Large intestine (tissue), 3 donors: Measurements from ENCODE around the gene CCDC192. TPM values are rescaled to one million over a fixed set of nuclear protein-coding genes. Genes with fewer than 3 reads are reported as not detected.
"Not testable (repeated sequence)": the region's sequence is repeated elsewhere in the genome, so short reads cannot be mapped to it uniquely, and the experiment has no call there.

ENCODE experiments used
- DNase-seq, 2 donors: peaks; one replicate each; pipeline versions ENCODE4 v3.0.0 to v3.0.0-alpha.2; 2013
- H3K27ac ChIP-seq: one replicate; pipeline ENCODE4 v1.5.1; 2013; ENCODE audit warnings: low read length
- H3K27me3 ChIP-seq: 2 replicates; pipeline ENCODE4 v1.6.1; 2013; ENCODE audit warnings: low read length; ENCODE audit not compliant: control insufficient read depth, insufficient read depth
- H3K36me3 ChIP-seq: 2 replicates; pipeline ENCODE4 v1.6.1; 2013; ENCODE audit warnings: low read length; ENCODE audit not compliant: control insufficient read depth, insufficient read depth
- H3K4me1 ChIP-seq: one replicate; pipeline ENCODE4 v1.6.1; 2013; ENCODE audit warnings: low read length; ENCODE audit not compliant: control insufficient read depth, insufficient read depth
- H3K4me3 ChIP-seq: one replicate; pipeline ENCODE4 v1.5.1; 2013; ENCODE audit warnings: low read length
- H3K9me3 ChIP-seq: one replicate; pipeline ENCODE4 v1.6.1; 2013; ENCODE audit warnings: mild to moderate bottlenecking, low read depth, low read length, moderate library complexity; ENCODE audit not compliant: control insufficient read depth
- WGBS: methylation state at CpG from one replicate; pipeline ENCODE4 v1.1.5; 2013; ENCODE audit warnings: low lambda C conversion rate; ENCODE audit not compliant: insufficient coverage; 5-methylcytosine and 5-hydroxymethylcytosine counted together
- polyA plus RNA-seq: library from polyadenylated mRNA; unstranded; fragments of 120-200 nt; gene quantifications from one replicate; pipeline ENCODE4 v1.2.1, GENCODE V29; 2013

Gene CCDC192
- polyA plus RNA-seq, 1 donor: 0.39 TPM

GRCh38 chr5:127697894-127698600 is 5.1 kb upstream of the CCDC192 start:
- Histone ChIP-seq H3K36me3 (no peaks in the 10 kb centered on the region), H3K27me3 (no peaks in the 10 kb centered on the region), H3K9me3 (no peaks in the 10 kb centered on the region), H3K4me3 (no peak overlapping the region), H3K4me1 (peaks cover 10% of the 10 kb centered on the region), H3K27ac (peak overlapping the region; percentile 20)
- WGBS: no CpG with 5 or more reads among the region's 2 CpGs
- peak; percentile 37 to 72 for DNase-seq

GRCh38 chr5:127699416-127699815 is 3.8 kb upstream of the CCDC192 start:
- no peak overlapping the region for H3K4me3 ChIP-seq
- peaks cover 10% of the 10 kb centered on the region for H3K4me1 ChIP-seq
- no peak for DNase-seq
- H3K27ac ChIP-seq: no peak overlapping the region
- no peaks in the 10 kb centered on the region for H3K27me3 ChIP-seq
- no peaks in the 10 kb centered on the region for H3K9me3 ChIP-seq
- WGBS: 93% methylated on average over 5 of the region's 5 CpGs
- no peaks in the 10 kb centered on the region for H3K36me3 ChIP-seq

- H3K27ac ChIP-seq: no peak overlapping the region
- 94% methylated on average over 3 of the region's 6 CpGs for WGBS
- H3K9me3 ChIP-seq: no peaks in the 10 kb centered on the region
- H3K4me1 ChIP-seq: peaks cover 10% of the 10 kb centered on the region
- no peaks in the 10 kb centered on the region for H3K36me3 ChIP-seq
- no peak for DNase-seq
- H3K4me3 ChIP-seq: no peak overlapping the region
- no peaks in the 10 kb centered on the region for H3K27me3 ChIP-seq
Observed at GRCh38 chr5:127700237-127700766, 2.9 kb upstream of the CCDC192 start.

- peaks cover 10% of the 10 kb centered on the region for H3K4me1 ChIP-seq
Observed at GRCh38 chr5:127702434-127702833, 757 bp upstream of the CCDC192 start.

GRCh38 chr5:127705120-127705892 is 2.1 kb downstream of the CCDC192 start:
- Histone ChIP-seq H3K9me3 (no peaks in the 10 kb centered on the region), H3K36me3 (no peaks in the 10 kb centered on the region), H3K27ac (no peak overlapping the region), H3K4me1 (no peaks in the 10 kb centered on the region), H3K4me3 (no peak overlapping the region), H3K27me3 (no peaks in the 10 kb centered on the region)
- no peak for DNase-seq
- no CpG with 5 or more reads among the region's 4 CpGs for WGBS

More at GRCh38 chr5:127702434-127702833, 757 bp upstream of the CCDC192 start:
- no CpG with 5 or more reads among the region's 2 CpGs for WGBS
- no peak overlapping the region for H3K27ac ChIP-seq
- no peaks in the 10 kb centered on the region for H3K36me3 ChIP-seq
- no peak overlapping the region for H3K4me3 ChIP-seq
- no peaks in the 10 kb centered on the region for H3K9me3 ChIP-seq
- H3K27me3 ChIP-seq: no peaks in the 10 kb centered on the region
- no peak for DNase-seq

- no peaks in the 10 kb centered on the region for H3K36me3 ChIP-seq
- H3K4me3 ChIP-seq: no peak overlapping the region
- no peaks in the 10 kb centered on the region for H3K27me3 ChIP-seq
- H3K4me1 ChIP-seq: no peaks in the 10 kb centered on the region
- no peak for DNase-seq
- no peaks in the 10 kb centered on the region for H3K9me3 ChIP-seq
- 71% methylated on average over 1 of the region's 1 CpG for WGBS
- H3K27ac ChIP-seq: no peak overlapping the region
Observed at GRCh38 chr5:127706691-127707090, 3.5 kb downstream of the CCDC192 start.

- Histone ChIP-seq H3K27me3 (no peaks in the 10 kb centered on the region), H3K27ac (no peak overlapping the region), H3K4me3 (no peak overlapping the region), H3K4me1 (no peaks in the 10 kb centered on the region), H3K36me3 (no peaks in the 10 kb centered on the region), H3K9me3 (no peaks in the 10 kb centered on the region)
- DNase-seq: no peak
- 74% methylated on average over 3 of the region's 3 CpGs for WGBS
Observed at GRCh38 chr5:127707209-127707608, 4.0 kb downstream of the CCDC192 start.

- not testable (repeated sequence) for DNase-seq, H3K9me3 ChIP-seq, H3K4me3 ChIP-seq, H3K27me3 ChIP-seq, H3K36me3 ChIP-seq, H3K27ac ChIP-seq, H3K4me1 ChIP-seq
- 50% methylated on average over 2 of the region's 4 CpGs for WGBS
Observed at GRCh38 chr5:127713083-127713482, 9.9 kb downstream of the CCDC192 start.

GRCh38 chr5:127718181-127718580 is 15.0 kb downstream of the CCDC192 start:
- H3K9me3 ChIP-seq: peaks cover 6% of the 10 kb centered on the region
- H3K36me3 ChIP-seq: no peaks in the 10 kb centered on the region
- WGBS: no CpG with 5 or more reads among the region's 1 CpG
- no peak overlapping the region for H3K27ac ChIP-seq
- no peak overlapping the region for H3K4me3 ChIP-seq
- H3K4me1 ChIP-seq: no peaks in the 10 kb centered on the region
- H3K27me3 ChIP-seq: no peaks in the 10 kb centered on the region
- no peak for DNase-seq

- H3K9me3 ChIP-seq: peaks cover 6% of the 10 kb centered on the region
- no CpG with 5 or more reads among the region's 2 CpGs for WGBS
- no peaks in the 10 kb centered on the region for H3K27me3 ChIP-seq
- H3K36me3 ChIP-seq: no peaks in the 10 kb centered on the region
- peak in 1 of 2 donors; percentile 12 for DNase-seq
- H3K4me1 ChIP-seq: no peaks in the 10 kb centered on the region
- no peak overlapping the region for H3K4me3 ChIP-seq
- H3K27ac ChIP-seq: no peak overlapping the region
Observed at GRCh38 chr5:127723571-127723970, 20.4 kb downstream of the CCDC192 start.
